ENCODE results near the gene HNRNPAB.
"Not testable (repeated sequence)": the region's sequence is repeated elsewhere in the genome, so short reads cannot be mapped to it uniquely, and the experiment has no call there.

HNRNPAB gene

GRCh38 chr5:178198151-178198550 is 6.2 kb upstream of the HNRNPAB start:
- DNase-seq, result not testable (repeated sequence)

GRCh38 chr5:178198706-178199105 is 5.6 kb upstream of the HNRNPAB start:
- no peak for DNase-seq

- DNase-seq, result no peak
Measured at GRCh38 chr5:178199581-178200434, 4.5 kb upstream of the HNRNPAB start.

GRCh38 chr5:178201221-178201926 is 3.0 kb upstream of the HNRNPAB start:
- DNase-seq, result no peak

GRCh38 chr5:178201927-178202235 is 2.5 kb upstream of the HNRNPAB start:
- peak; percentile 80 for DNase-seq

GRCh38 chr5:178202541-178202940 is 1.8 kb upstream of the HNRNPAB start:
- no peak for DNase-seq

- no peak for DNase-seq
Measured at GRCh38 chr5:178203670-178204181, 607 bp upstream of the HNRNPAB start.

- DNase-seq, result peak; percentile 93
Measured at GRCh38 chr5:178204935-178205748, 809 bp downstream of the HNRNPAB start.

- DNase-seq, result no peak
Measured at GRCh38 chr5:178205749-178206047, 1.4 kb downstream of the HNRNPAB start.

GRCh38 chr5:178206166-178207101 is 2.1 kb downstream of the HNRNPAB start:
- peak; percentile 25 for DNase-seq

GRCh38 chr5:178207183-178207916 is 3.0 kb downstream of the HNRNPAB start:
- peak; percentile 57 for DNase-seq

- DNase-seq, result peak; percentile 77
Measured at GRCh38 chr5:178207917-178208280, 3.6 kb downstream of the HNRNPAB start.

GRCh38 chr5:178208540-178209227 is 4.4 kb downstream of the HNRNPAB start:
- DNase-seq, result no peak

GRCh38 chr5:178209334-178210072 is 5.2 kb downstream of the HNRNPAB start:
- no peak for DNase-seq

GRCh38 chr5:178210073-178210535 is 5.8 kb downstream of the HNRNPAB start:
- no peak for DNase-seq

- no peak for DNase-seq
Measured at GRCh38 chr5:178210686-178211085, 6.4 kb downstream of the HNRNPAB start.

- DNase-seq, result peak; percentile 30
Measured at GRCh38 chr5:178211095-178212048, 7.0 kb downstream of the HNRNPAB start.

GRCh38 chr5:178212241-178213002 is 8.1 kb downstream of the HNRNPAB start:
- peak; percentile 36 for DNase-seq

Measured in hematopoietic multipotent progenitor cell treated with erythropoietin and hydrocortisone succinate and interleukin-3 and kit ligand, for 6 days (in vitro differentiated cells).